ENCODE data around the gene SEMA4A.
"Not testable (repeated sequence)": the region's sequence is repeated elsewhere in the genome, so short reads cannot be mapped to it uniquely, and the experiment has no call there.

SEMA4A gene

GRCh38 chr1:156211243-156211642 is 57.9 kb downstream of the SEMA4A start:
- DNase-seq (ENCODE audit: low read depth): no peak
- H3K4me3 ChIP-seq (ENCODE audit: low read depth, low read length): no peak overlapping the region
- TF ChIP-seq CTCF (IDR thresholded peaks at IDR 0.05; ENCODE audit: control insufficient read depth, extremely low read depth, insufficient read depth): no peak

GRCh38 chr1:156212130-156212529 is 58.7 kb downstream of the SEMA4A start:
- no peak for DNase-seq (ENCODE audit: low read depth)
- no peak for TF ChIP-seq CTCF (IDR thresholded peaks at IDR 0.05; ENCODE audit: control insufficient read depth, extremely low read depth, insufficient read depth)
- peak overlapping the region; percentile 85 for H3K4me3 ChIP-seq (ENCODE audit: low read depth, low read length)

GRCh38 chr1:156212833-156213643 is 59.7 kb downstream of the SEMA4A start, which contains the start of gene PMF1:
Gene PMF1 (plus strand): TSS chr1:156213007. CDS start chr1:156213016, 9 bp downstream.
- no peak for TF ChIP-seq CTCF (IDR thresholded peaks at IDR 0.05; ENCODE audit: control insufficient read depth, extremely low read depth, insufficient read depth)
- peak; percentile 90 for DNase-seq (ENCODE audit: low read depth)
- H3K4me3 ChIP-seq (ENCODE audit: low read depth, low read length): peak within 1 kb of the TSS; percentile 85

- no peak for DNase-seq (ENCODE audit: low read depth)
- TF ChIP-seq CTCF (IDR thresholded peaks at IDR 0.05; ENCODE audit: control insufficient read depth, extremely low read depth, insufficient read depth): no peak
- peak overlapping the region; percentile 85 for H3K4me3 ChIP-seq (ENCODE audit: low read depth, low read length)
Observed at GRCh38 chr1:156213644-156213966, 60.2 kb downstream of the SEMA4A start.

GRCh38 chr1:156214024-156214748 is 60.8 kb downstream of the SEMA4A start:
- TF ChIP-seq CTCF (IDR thresholded peaks at IDR 0.05; ENCODE audit: control insufficient read depth, extremely low read depth, insufficient read depth): no peak
- DNase-seq (ENCODE audit: low read depth): no peak
- peak overlapping the region; percentile 85 for H3K4me3 ChIP-seq (ENCODE audit: low read depth, low read length)

- DNase-seq (ENCODE audit: low read depth); H3K4me3 ChIP-seq (ENCODE audit: low read depth, low read length): not testable (repeated sequence)
Observed at GRCh38 chr1:156216361-156217086, 63.1 kb downstream of the SEMA4A start.

GRCh38 chr1:156217871-156218270 is 64.5 kb downstream of the SEMA4A start:
- H3K4me3 ChIP-seq (ENCODE audit: low read depth, low read length): no peak overlapping the region
- DNase-seq (ENCODE audit: low read depth): peak; percentile 82
- no peak for TF ChIP-seq CTCF (IDR thresholded peaks at IDR 0.05; ENCODE audit: control insufficient read depth, extremely low read depth, insufficient read depth)

All from LNCaP clone FGC (cell line).